ENCODE data around the gene SLC18A3. TPM values are rescaled to one million over a fixed set of nuclear protein-coding genes. Genes with fewer than 3 reads are reported as not detected.

SLC18A3 gene
- total and polyA plus RNA-seq, 12 donors, result not detected

- intact Hi-C loops (cut with DNase I), result loop anchor here in 4 of 10 donors (2.0 to 10.0 kb wide), 3 partner anchors 626 to 629 kb away; no protein-coding TSS in a partner anchor
- no peaks in the 10 kb centered on the region for H3K4me1 ChIP-seq
- ATAC-seq (no peak), DNase-seq (no peak)
- H3K36me3 ChIP-seq, result no peaks in the 10 kb centered on the region
- peaks cover 0 to 47% (median 22%) of the 10 kb centered on the region in 7 donors for H3K27me3 ChIP-seq
- 63 to 68% methylated on average over 13 of the region's 13 CpGs for WGBS, 2 donors
- TF ChIP-seq CTCF (IDR thresholded peaks at IDR 0.05), result no peak
- no peaks in the 10 kb centered on the region for H3K9me3 ChIP-seq
- no peak overlapping the region for H3K4me3 ChIP-seq
- no peak overlapping the region for H3K27ac ChIP-seq
Observed at GRCh38 chr10:49595713-49596492, 14.2 kb upstream of the SLC18A3 start.

- H3K27me3 ChIP-seq, result peaks cover 0 to 47% (median 22%) of the 10 kb centered on the region in 7 donors
- WGBS, 2 donors, result 47 to 51% methylated on average over 3 of the region's 3 CpGs
- ATAC-seq (no peak), DNase-seq (no peak)
- intact Hi-C loops (cut with DNase I), result loop anchor here in 3 of 10 donors (5.0 to 10.0 kb wide), 2 partner anchors 626 to 628 kb away; no protein-coding TSS in a partner anchor
- H3K36me3 ChIP-seq, result no peaks in the 10 kb centered on the region
- no peak overlapping the region for H3K27ac ChIP-seq
- no peaks in the 10 kb centered on the region for H3K9me3 ChIP-seq
- H3K4me1 ChIP-seq, result no peaks in the 10 kb centered on the region
- H3K4me3 ChIP-seq, result no peak overlapping the region
- TF ChIP-seq CTCF (IDR thresholded peaks at IDR 0.05), result no peak
Observed at GRCh38 chr10:49596493-49596809, 13.7 kb upstream of the SLC18A3 start.

- ATAC-seq, result no peak
- Histone ChIP-seq H3K4me3 (no peak overlapping the region), H3K27ac (no peak overlapping the region), H3K4me1 (no peaks in the 10 kb centered on the region), H3K27me3 (peaks cover 0 to 46% (median 19%) of the 10 kb centered on the region in 7 donors), H3K9me3 (no peaks in the 10 kb centered on the region), H3K36me3 (no peaks in the 10 kb centered on the region)
- WGBS, 2 donors, result 63 to 67% methylated on average over 3 of the region's 3 CpGs
- intact Hi-C loops (cut with DNase I), result loop anchor here in 3 of 10 donors (5.0 to 10.0 kb wide), 2 partner anchors 625 to 628 kb away; no protein-coding TSS in a partner anchor
- DNase-seq, result no peak
- TF ChIP-seq CTCF (IDR thresholded peaks at IDR 0.05), result no peak
Observed at GRCh38 chr10:49596836-49597235, 13.3 kb upstream of the SLC18A3 start.

GRCh38 chr10:49597426-49598163, 12.5 kb upstream of the SLC18A3 start:
- no peak for TF ChIP-seq CTCF (IDR thresholded peaks at IDR 0.05)
- peaks cover 0 to 46% (median 21%) of the 10 kb centered on the region in 7 donors for H3K27me3 ChIP-seq
- no peaks in the 10 kb centered on the region for H3K36me3 ChIP-seq
- DNase-seq (no peak), ATAC-seq (no peak)
- 75 to 77% methylated on average over 11 of the region's 11 CpGs for WGBS, 2 donors
- no peak overlapping the region for H3K4me3 ChIP-seq
- H3K4me1 ChIP-seq, result no peaks in the 10 kb centered on the region
- no peak overlapping the region for H3K27ac ChIP-seq
- no peaks in the 10 kb centered on the region for H3K9me3 ChIP-seq
- intact Hi-C loops (cut with DNase I), result loop anchor here in 3 of 10 donors (5.0 to 10.0 kb wide), 2 partner anchors 625 to 627 kb away; no protein-coding TSS in a partner anchor
